ENCODE measurements around the gene CCL13. TPM values are rescaled to one million over a fixed set of nuclear protein-coding genes. Genes with fewer than 3 reads are reported as not detected.

The CCL13 gene
- total and polyA plus RNA-seq, 2 donors: 10.7 to 22.0 TPM

GRCh38 chr17:34399725-34400124 is 43.4 kb downstream of the CCL13 start:
- Histone ChIP-seq H3K27ac (ENCODE audit: low read depth in 1 of 2, low read length in 1 of 2) (no peak overlapping the region), H3K4me1 (ENCODE audit: control insufficient read depth in 2 of 2, insufficient read depth in 2 of 2, low read length in 2 of 2) (peaks cover 0 to 3% of the 10 kb centered on the region in 2 donors), H3K4me3 (ENCODE audit: low read length in 2 of 2) (no peak overlapping the region), H3K36me3 (ENCODE audit: control insufficient read depth in 2 of 2, insufficient read depth in 2 of 2, low read length in 1 of 2) (no peaks in the 10 kb centered on the region), H3K27me3 (ENCODE audit: control insufficient read depth in 2 of 2, insufficient read depth in 1 of 2, low read length in 1 of 2) (no peaks in the 10 kb centered on the region), H3K9me3 (ENCODE audit: control insufficient read depth in 2 of 2, insufficient read depth in 1 of 2, low read length in 1 of 2) (no peaks in the 10 kb centered on the region)
- 92% methylated on average over 1 of the region's 1 CpG for WGBS
- no peak for DNase-seq (ENCODE audit: low read depth in 6 of 9, low spot score in 9 of 9)

DNA sequence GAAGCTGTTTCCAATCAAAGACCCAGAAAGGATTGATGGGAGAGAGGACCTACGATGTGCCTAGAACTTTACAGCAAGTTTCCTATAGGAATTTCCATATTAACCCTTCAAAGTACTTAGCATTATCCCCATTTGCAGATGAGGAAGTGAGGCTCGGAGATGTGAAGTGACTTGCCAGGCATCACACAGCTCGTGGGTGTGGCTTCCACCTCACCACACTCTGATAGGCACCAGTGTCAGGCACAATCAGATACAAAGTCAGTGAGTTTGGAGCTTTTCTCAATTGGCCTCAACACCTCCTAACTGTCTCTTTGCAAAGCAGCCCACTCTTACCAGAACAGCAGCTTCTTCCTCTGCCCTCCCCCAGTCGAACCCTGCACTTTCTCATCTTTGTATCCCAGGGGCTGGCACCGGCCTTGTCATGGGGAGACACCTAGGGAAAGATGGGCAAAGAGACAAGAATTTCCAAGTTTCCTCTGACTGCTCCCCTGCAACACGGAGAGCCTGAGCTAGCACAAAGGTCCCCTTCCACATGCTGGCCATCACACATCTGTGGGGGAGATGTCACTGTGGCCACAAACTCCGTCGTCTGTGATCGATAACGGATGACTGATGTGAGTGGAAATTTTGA is 44.1 kb downstream of the CCL13 start:
- WGBS: 89% methylated on average over 10 of the region's 10 CpGs
- no peaks in the 10 kb centered on the region for H3K36me3 ChIP-seq (ENCODE audit: control insufficient read depth in 2 of 2, insufficient read depth in 2 of 2, low read length in 1 of 2)
- H3K4me3 ChIP-seq (ENCODE audit: low read length in 2 of 2): no peak overlapping the region
- no peaks in the 10 kb centered on the region for H3K27me3 ChIP-seq (ENCODE audit: control insufficient read depth in 2 of 2, insufficient read depth in 1 of 2, low read length in 1 of 2)
- H3K4me1 ChIP-seq (ENCODE audit: control insufficient read depth in 2 of 2, insufficient read depth in 2 of 2, low read length in 2 of 2): peaks cover 0 to 3% of the 10 kb centered on the region in 2 donors
- no peaks in the 10 kb centered on the region for H3K9me3 ChIP-seq (ENCODE audit: control insufficient read depth in 2 of 2, insufficient read depth in 1 of 2, low read length in 1 of 2)
- H3K27ac ChIP-seq (ENCODE audit: low read depth in 1 of 2, low read length in 1 of 2): no peak overlapping the region
- DNase-seq (ENCODE audit: low read depth in 6 of 9, low spot score in 9 of 9): no peak

DNA sequence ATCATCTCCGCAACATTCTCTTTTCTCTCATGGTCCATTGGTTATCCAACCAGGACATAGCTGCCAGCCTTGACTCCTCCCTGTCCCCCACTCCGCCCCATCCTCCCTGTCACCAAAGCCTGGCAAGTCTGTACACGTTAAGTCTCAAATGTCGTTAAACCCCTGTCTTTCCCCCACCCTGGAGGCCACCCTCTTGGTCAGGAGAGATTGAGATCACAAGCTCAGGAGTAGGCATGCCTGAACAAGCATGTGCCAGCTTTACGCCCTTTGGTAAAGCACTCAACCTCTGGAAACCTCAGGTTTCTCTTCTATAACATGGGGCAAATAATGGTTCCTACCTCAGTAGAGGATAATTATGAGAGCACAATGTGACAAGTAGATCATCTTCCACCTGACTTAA is 44.9 kb downstream of the CCL13 start:
- Histone ChIP-seq H3K27me3 (ENCODE audit: control insufficient read depth in 2 of 2, insufficient read depth in 1 of 2, low read length in 1 of 2) (no peaks in the 10 kb centered on the region), H3K4me3 (ENCODE audit: low read length in 2 of 2) (no peak overlapping the region), H3K9me3 (ENCODE audit: control insufficient read depth in 2 of 2, insufficient read depth in 1 of 2, low read length in 1 of 2) (no peaks in the 10 kb centered on the region), H3K27ac (ENCODE audit: low read depth in 1 of 2, low read length in 1 of 2) (no peak overlapping the region), H3K4me1 (ENCODE audit: control insufficient read depth in 2 of 2, insufficient read depth in 2 of 2, low read length in 2 of 2) (peaks cover 0 to 3% of the 10 kb centered on the region in 2 donors), H3K36me3 (ENCODE audit: control insufficient read depth in 2 of 2, insufficient read depth in 2 of 2, low read length in 1 of 2) (no peaks in the 10 kb centered on the region)
- whole genome bisulfite sequencing: 94% methylated on average over 5 of the region's 5 CpGs
- no peak for DNase-seq (ENCODE audit: low read depth in 6 of 9, low spot score in 9 of 9)

DNA sequence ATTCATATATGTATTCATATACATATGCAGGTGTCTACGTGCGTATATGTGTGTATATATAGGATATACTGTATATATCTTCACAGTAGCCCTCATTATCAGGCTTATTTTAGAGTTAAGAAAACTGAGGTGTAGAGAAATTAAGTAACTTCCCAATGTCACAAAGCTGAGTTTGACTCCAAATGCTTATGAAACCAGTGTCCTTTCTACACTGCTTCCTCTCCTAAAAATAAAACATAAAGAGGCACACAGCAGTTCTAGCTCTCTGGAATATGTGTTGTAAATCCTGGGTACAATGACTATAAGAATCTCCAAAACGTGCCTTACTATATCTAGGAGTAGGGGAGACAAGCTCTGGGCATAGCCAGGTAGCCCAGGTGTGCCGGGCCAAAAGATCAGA is 46.7 kb downstream of the CCL13 start:
- Histone ChIP-seq H3K27ac (ENCODE audit: low read depth in 1 of 2, low read length in 1 of 2) (no peak overlapping the region), H3K27me3 (ENCODE audit: control insufficient read depth in 2 of 2, insufficient read depth in 1 of 2, low read length in 1 of 2) (no peaks in the 10 kb centered on the region), H3K4me1 (ENCODE audit: control insufficient read depth in 2 of 2, insufficient read depth in 2 of 2, low read length in 2 of 2) (peaks cover 0 to 3% of the 10 kb centered on the region in 2 donors), H3K9me3 (ENCODE audit: control insufficient read depth in 2 of 2, insufficient read depth in 1 of 2, low read length in 1 of 2) (no peaks in the 10 kb centered on the region), H3K4me3 (ENCODE audit: low read length in 2 of 2) (no peak overlapping the region), H3K36me3 (ENCODE audit: control insufficient read depth in 2 of 2, insufficient read depth in 2 of 2, low read length in 1 of 2) (no peaks in the 10 kb centered on the region)
- 70% methylated on average over 4 of the region's 4 CpGs for WGBS
- no peak for DNase-seq (ENCODE audit: low read depth in 6 of 9, low spot score in 9 of 9)

DNA sequence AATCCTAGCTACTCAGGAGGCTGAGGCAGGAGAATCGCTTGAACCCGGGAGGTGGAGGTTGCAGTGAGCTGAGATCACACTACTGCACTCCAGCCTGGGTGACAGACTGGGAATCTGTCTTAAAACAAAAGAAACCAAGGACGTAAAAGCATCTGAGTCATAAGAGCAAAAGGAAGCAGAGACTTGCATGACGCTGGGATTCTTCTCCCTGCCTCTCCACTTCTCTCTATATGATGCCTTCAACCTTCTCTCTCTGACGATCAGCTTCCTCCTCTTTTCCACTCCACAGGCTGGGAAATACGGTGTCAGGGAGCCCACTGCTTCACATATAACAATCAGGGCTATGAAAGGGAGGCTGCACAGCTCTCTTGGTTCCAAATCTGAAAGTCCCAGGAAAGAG is 49.9 kb downstream of the CCL13 start:
- Histone ChIP-seq H3K27ac (ENCODE audit: low read depth in 1 of 2, low read length in 1 of 2) (no peak overlapping the region), H3K4me3 (ENCODE audit: low read length in 2 of 2) (no peak overlapping the region), H3K4me1 (ENCODE audit: control insufficient read depth in 2 of 2, insufficient read depth in 2 of 2, low read length in 2 of 2) (peaks cover 0 to 6% of the 10 kb centered on the region in 2 donors), H3K36me3 (ENCODE audit: control insufficient read depth in 2 of 2, insufficient read depth in 2 of 2, low read length in 1 of 2) (no peaks in the 10 kb centered on the region), H3K9me3 (ENCODE audit: control insufficient read depth in 2 of 2, insufficient read depth in 1 of 2, low read length in 1 of 2) (no peaks in the 10 kb centered on the region), H3K27me3 (ENCODE audit: control insufficient read depth in 2 of 2, insufficient read depth in 1 of 2, low read length in 1 of 2) (no peaks in the 10 kb centered on the region)
- 92% methylated on average over 6 of the region's 6 CpGs for WGBS
- DNase-seq (ENCODE audit: low read depth in 6 of 9, low spot score in 9 of 9): no peak

Other genes with a start within 250 kb of the CCL13 start
- 46.1 TPM for gene CCL2, start 101.2 kb upstream of the CCL13 start, total RNA-seq
- 165 TPM for gene CCL2, start 101.2 kb upstream of the CCL13 start, polyA plus RNA-seq
- 0.47 TPM for gene CCL7, start 86.3 kb upstream of the CCL13 start, total RNA-seq
- gene CCL7, start 86.3 kb upstream of the CCL13 start, polyA plus RNA-seq: 5.4 TPM
- gene CCL11, start 70.7 kb upstream of the CCL13 start, total RNA-seq: 0.33 TPM
- 0.87 TPM for gene CCL11, start 70.7 kb upstream of the CCL13 start, polyA plus RNA-seq
- gene CCL8, start 37.0 kb upstream of the CCL13 start, total RNA-seq: 1.4 TPM
- 2.9 TPM for gene CCL8, start 37.0 kb upstream of the CCL13 start, polyA plus RNA-seq
- 0.71 TPM for gene CCL1, start 6.8 kb downstream of the CCL13 start, total RNA-seq
- gene CCL1, start 6.8 kb downstream of the CCL13 start, polyA plus RNA-seq: 6.2 TPM
- 0.09 TPM for gene TMEM132E, start 223.1 kb downstream of the CCL13 start, total RNA-seq
- 0.78 TPM for gene TMEM132E, start 223.1 kb downstream of the CCL13 start, polyA plus RNA-seq

All from thymus (tissue), 11 donors.